PFSK-1 (cell line): ENCODE results near the gene SERINC2.

Experiments used
- POLR2AphosphoS5 ChIP-seq: IDR thresholded peaks from 2 replicates; pipeline ENCODE4 v1.6.1; 2012; ENCODE audit warnings: low read depth, mild to moderate bottlenecking, control low read depth, low read length, moderate library complexity
- REST ChIP-seq, 2 experiments: IDR thresholded peaks; 2 replicates each; pipeline versions ENCODE4 v1.6.1 to v1.8.0; 2011 to 2012; ENCODE audit warnings: low read depth in 2 of 2, low read length in 2 of 2, control low read depth in 1 of 2, inconsistent platforms in 1 of 2, mild to moderate bottlenecking in 1 of 2, moderate library complexity in 1 of 2; ENCODE audit not compliant: insufficient read depth in 1 of 2
- SIN3A ChIP-seq: IDR thresholded peaks from 2 replicates; pipeline ENCODE4 v1.6.1; 2012; ENCODE audit warnings: mild to moderate bottlenecking, low read length, moderate library complexity, borderline replicate concordance; ENCODE audit not compliant: insufficient read depth
- TAF1 ChIP-seq: IDR thresholded peaks from 2 replicates; pipeline ENCODE4 v1.6.1; 2012; ENCODE audit warnings: low read length, control low read depth, borderline replicate concordance; ENCODE audit not compliant: insufficient read depth

- TF ChIP-seq TAF1, result no peak
- no peak for TF ChIP-seq SIN3A
- no peak for TF ChIP-seq POLR2AphosphoS5
- TF ChIP-seq REST (IDR thresholded peaks at IDR 0.05; ENCODE audit: insufficient read depth in 1 of 2, low read depth in 2 of 2, low read length in 2 of 2), result no peak
Observed at GRCh38 chr1:31381394-31382294, 31.4 kb upstream of the SERINC2 start.
